GM12891 (cell line): ENCODE results near the gene DIDO1.

Source experiments
- DNase-seq: peaks from one replicate; pipeline ENCODE4 v3.0.0; 2011; ENCODE audit warnings: low spot score; ENCODE audit not compliant: insufficient read length
- FAIRE-seq: peaks from 2 replicates; lab custom pipeline; 2011; peaks lifted over from hg19 to GRCh38; lab: Jason Lieb, UNC
- PAX5 ChIP-seq: IDR thresholded peaks from 2 replicates; pipeline ENCODE4 v1.6.1; 2011; ENCODE audit warnings: low read length, moderate library complexity, mild to moderate bottlenecking; ENCODE audit not compliant: insufficient read depth, severe bottlenecking
- POLR2A ChIP-seq: IDR thresholded peaks from 2 replicates; pipeline ENCODE4 v1.6.1; 2011; ENCODE audit warnings: low read depth, low read length, control low read depth
- POLR2AphosphoS5 ChIP-seq: IDR thresholded peaks from 2 replicates; pipeline ENCODE4 v1.6.1; 2011; ENCODE audit warnings: low read depth, low read length, control low read depth
- POU2F2 ChIP-seq: IDR thresholded peaks from 2 replicates; pipeline ENCODE4 v1.6.1; 2011; ENCODE audit warnings: low read depth, mild to moderate bottlenecking, control low read depth, low read length, moderate library complexity
- SPI1 ChIP-seq: IDR thresholded peaks from 2 replicates; pipeline ENCODE4 v1.6.1; 2011; ENCODE audit warnings: low read depth, low read length, control low read depth
- TAF1 ChIP-seq: IDR thresholded peaks from 2 replicates; pipeline ENCODE4 v1.6.1; 2011; ENCODE audit warnings: low read depth, low read length, control low read depth

DIDO1 gene

DNA sequence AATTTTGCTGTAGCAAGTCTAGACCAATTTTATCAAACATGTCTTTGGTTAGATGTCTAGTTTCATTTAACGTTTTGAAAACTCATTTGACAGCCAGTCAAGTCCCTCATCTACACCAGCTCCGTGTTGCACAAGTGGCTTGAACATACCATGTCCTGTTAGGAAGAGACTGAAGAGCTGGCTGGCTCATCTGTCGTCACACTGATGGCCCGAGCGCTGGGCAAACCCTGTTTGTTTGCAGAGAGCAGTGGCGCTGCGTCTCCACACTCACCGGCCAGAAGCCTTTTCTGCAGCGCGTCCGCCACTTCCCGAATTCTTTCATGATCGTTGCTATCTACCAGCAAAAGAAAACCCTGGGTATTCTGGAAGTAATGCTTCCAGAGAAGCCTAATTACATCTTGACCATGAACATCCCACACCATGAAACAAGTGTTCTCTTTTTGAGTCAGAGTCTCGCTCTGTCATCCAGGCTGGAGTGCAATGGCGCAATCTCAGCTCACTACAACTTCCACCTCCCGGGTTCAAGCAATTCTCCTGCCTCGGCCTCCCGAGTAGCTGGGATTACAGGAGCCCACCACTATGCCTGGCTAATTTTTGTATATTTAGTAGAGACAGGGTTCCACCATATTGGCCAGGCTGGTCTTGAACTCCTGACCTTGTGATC, 54.0 kb downstream of the DIDO1 start:
- no peak for FAIRE-seq
- DNase-seq, result no peak
- no peak for TF ChIP-seq POLR2A
- no peak for TF ChIP-seq TAF1
- TF ChIP-seq POU2F2, result no peak
- TF ChIP-seq PAX5, result no peak
- TF ChIP-seq SPI1, result no peak
- no peak for TF ChIP-seq POLR2AphosphoS5

GRCh38 chr20:62864207-62864606, 62.1 kb downstream of the DIDO1 start:
- TF ChIP-seq SPI1 (no peak), POLR2A (no peak), POU2F2 (no peak), TAF1 (no peak), POLR2AphosphoS5 (no peak), PAX5 (no peak)

DNA sequence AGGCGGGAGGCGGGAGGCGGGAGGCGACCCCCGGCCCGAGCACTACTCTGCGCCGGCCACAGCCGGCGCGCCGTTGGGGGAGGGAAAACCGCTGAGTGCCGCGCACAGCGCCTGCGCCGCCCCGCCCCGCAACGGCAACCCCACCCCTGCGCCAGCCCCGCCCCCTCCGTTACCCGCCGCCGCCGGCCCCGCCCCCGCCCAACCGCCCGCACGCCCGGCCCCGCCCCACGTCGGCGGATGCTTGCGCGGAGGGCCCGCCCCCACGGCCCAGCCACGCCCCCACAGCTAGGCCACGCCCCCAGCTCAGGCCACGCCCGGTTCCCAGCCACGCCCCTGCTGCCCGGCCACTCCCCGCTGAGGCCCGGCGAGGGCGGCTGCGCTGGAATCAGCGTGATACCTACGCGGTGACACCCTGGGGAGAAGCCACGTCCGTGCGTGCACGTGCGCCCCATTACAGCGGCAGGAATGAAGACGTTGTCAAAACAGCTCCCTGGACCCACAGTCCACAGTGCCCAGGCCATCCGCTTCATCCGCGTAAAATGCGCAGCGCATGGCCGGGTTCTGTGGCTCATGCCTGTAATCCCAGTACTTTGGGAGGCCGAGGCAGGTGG, 64.5 kb downstream of the DIDO1 start, which contains the start of gene TCFL5:
Gene TCFL5 (minus strand): TSS at position 97 of the 611 bp plus-strand sequence. CDS start 152 bp downstream, outside the sequence.
- FAIRE-seq, result peak; percentile 91
- TF ChIP-seq SPI1, result no peak
- TF ChIP-seq PAX5, result no peak
- TF ChIP-seq POLR2A, result no peak
- TF ChIP-seq TAF1, result no peak
- no peak for TF ChIP-seq POLR2AphosphoS5
- no peak for TF ChIP-seq POU2F2
- peak; percentile 83 for DNase-seq

More at GRCh38 chr20:62864207-62864606, 62.1 kb downstream of the DIDO1 start:
- DNase-seq (no peak), FAIRE-seq (no peak)

DNA sequence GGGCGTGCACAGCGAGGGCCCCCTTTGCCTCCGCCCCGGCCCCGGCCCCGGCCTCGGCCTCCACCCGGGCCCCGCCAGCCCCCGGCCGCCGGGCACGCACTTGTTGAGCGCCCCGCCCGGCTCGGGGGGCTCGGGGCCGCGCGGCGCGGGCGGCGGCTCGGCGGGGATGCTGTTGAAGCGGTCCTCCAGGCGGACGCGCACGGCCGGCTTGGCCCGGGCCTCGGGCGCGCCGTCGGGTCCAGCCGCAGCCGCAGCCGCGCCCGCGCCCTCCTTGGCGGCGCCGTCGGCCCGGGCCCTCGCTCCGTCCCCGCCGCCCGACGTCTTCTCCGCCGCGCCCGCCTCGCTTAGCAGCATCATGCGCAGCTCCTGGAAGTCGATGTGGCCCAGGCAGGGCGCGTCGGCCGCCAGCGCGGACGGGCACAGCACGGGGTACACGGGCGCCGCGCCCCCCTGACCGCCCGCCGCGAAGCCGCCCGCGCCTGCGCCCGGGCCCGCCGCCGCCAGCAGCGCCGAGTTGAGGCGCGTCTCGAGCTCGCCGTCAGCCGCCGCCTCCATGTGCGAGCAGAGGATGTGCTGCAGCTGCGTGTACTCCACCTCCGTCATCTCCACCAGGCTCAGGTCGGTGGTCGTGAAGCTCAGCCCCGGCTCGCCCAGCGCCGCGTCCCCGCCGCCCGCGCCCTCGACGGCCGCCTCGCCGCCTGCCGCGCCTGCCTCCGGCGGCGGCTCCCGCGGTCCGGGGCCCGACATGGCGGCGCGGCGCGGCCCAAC, 65.2 kb downstream of the DIDO1 start:
- FAIRE-seq (no peak), DNase-seq (no peak)
- TF ChIP-seq POLR2A (no peak), SPI1 (no peak), TAF1 (no peak), POU2F2 (no peak), POLR2AphosphoS5 (no peak), PAX5 (no peak)

- FAIRE-seq, result no peak
- no peak for DNase-seq
- TF ChIP-seq POU2F2 (no peak), POLR2A (no peak), PAX5 (no peak), POLR2AphosphoS5 (no peak), SPI1 (no peak), TAF1 (no peak)
Measured at GRCh38 chr20:62860391-62860923, 65.8 kb downstream of the DIDO1 start.

DNA sequence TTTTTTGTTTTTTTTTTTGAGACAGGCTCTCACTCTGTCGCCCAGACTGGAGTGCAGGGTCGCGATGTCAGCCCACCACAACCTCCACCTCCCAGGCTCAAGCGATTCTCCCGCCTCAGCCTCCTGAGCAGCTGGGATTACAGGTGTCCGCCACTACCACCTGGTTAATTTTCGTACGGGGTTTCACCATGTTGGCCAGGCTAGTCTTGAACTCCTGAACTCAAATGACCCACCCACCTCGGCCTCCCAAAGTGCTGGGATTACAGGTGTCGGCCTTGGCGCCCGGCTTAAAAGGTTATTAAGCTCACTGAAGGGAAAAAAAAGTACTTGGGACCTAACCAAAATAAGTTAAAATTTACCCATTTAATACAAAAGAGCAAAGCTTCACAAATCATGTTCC, 66.6 kb downstream of the DIDO1 start:
- DNase-seq (no peak), FAIRE-seq (no peak)
- TF ChIP-seq POLR2A, result no peak
- no peak for TF ChIP-seq POU2F2
- TF ChIP-seq TAF1, result no peak
- no peak for TF ChIP-seq POLR2AphosphoS5
- no peak for TF ChIP-seq SPI1
- no peak for TF ChIP-seq PAX5

DNA sequence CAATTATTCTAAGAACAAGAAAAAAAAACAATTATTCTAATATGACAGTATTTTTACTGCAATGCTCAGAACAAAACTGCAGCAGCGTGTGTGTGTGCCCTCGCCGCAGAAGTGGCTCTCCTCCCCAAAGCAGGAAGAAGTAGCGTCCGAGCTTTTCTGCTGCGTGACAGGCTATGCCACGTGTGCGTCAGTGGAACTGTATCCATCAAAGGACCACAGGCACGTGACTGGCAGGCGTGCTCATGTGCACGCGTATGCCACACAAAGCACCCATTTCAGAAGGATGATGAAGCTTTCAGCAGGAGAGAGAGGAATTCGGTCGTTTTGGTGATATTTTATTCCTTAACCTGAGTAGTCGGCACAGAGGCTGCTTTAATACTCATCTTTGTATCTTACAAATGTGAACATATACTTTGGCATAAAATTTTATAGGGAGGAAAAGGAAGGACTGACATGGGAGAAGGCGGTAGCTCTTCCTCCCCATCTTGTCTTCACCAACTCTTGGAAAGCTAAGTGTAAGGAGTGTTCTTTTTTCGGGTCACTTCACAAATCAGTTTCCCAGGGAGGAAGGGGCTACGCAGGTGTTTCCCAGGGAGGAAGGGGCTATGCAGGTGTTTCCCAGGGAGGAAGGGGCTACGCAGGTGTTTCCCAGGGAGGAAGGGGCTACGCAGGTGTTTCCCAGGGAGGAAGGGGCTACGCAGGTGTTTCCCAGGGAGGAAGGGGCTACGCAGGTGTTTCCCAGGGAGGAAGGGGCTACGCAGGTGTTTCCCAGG, 68.1 kb downstream of the DIDO1 start:
- DNase-seq (no peak), FAIRE-seq (no peak)
- TF ChIP-seq SPI1 (no peak), POLR2A (no peak), POLR2AphosphoS5 (no peak), POU2F2 (no peak), TAF1 (no peak), PAX5 (no peak)

DNA sequence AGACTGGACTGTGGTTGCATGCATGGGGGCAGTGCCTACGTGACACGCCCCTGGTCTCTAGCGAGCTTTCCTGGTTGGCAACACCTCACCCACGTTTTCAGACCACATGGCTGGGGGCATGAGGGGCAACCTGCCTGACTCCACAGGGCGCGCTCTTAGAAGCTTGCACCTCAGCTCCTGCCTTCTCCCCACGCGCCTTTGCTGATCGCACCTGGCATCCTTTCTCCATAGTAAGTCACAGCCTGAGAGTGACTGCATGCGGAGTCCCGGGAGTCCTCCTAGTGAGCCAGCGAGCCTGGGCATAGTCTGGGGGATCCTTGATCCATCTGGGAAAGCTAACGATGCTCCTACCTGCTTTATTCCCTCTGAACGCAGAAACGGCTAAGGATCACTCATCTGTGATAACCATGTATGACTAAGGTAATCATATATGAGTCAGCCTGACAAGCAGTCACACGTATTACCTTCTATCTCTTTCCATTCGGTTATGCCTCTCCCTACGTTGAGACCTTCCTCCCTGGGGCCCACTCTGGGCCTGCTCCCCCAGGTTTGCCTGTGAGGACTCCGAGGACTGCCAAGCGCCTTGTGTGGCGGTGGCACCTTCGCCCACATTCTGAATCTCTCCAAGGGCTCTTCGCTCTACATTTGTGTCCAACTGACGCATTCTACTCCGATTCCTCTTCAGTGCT, 69.2 kb downstream of the DIDO1 start:
- FAIRE-seq, result no peak
- DNase-seq, result no peak
- TF ChIP-seq PAX5, result no peak
- TF ChIP-seq POLR2AphosphoS5, result no peak
- TF ChIP-seq POU2F2, result no peak
- no peak for TF ChIP-seq SPI1
- no peak for TF ChIP-seq POLR2A
- TF ChIP-seq TAF1, result no peak
